ENCODE data around the gene AMHR2. TPM values are rescaled to one million over a fixed set of nuclear protein-coding genes. Genes with fewer than 3 reads are reported as not detected.
A peak's percentile ranks its signal among the peaks of the same experiment; 100 is the strongest.
"Not testable (repeated sequence)": the region's sequence is repeated elsewhere in the genome, so short reads cannot be mapped to it uniquely, and the experiment has no call there.

Gene AMHR2
- total RNA-seq, 4 donors from 2014 or later = 0.52 to 12.4 TPM; not detected in 2

- no peak for DNase-seq
- no peaks in the 10 kb centered on the region for H3K27me3 ChIP-seq
- peaks cover 8 to 9% of the 10 kb centered on the region in 2 donors for H3K4me1 ChIP-seq
- TF ChIP-seq, protein P1, sequence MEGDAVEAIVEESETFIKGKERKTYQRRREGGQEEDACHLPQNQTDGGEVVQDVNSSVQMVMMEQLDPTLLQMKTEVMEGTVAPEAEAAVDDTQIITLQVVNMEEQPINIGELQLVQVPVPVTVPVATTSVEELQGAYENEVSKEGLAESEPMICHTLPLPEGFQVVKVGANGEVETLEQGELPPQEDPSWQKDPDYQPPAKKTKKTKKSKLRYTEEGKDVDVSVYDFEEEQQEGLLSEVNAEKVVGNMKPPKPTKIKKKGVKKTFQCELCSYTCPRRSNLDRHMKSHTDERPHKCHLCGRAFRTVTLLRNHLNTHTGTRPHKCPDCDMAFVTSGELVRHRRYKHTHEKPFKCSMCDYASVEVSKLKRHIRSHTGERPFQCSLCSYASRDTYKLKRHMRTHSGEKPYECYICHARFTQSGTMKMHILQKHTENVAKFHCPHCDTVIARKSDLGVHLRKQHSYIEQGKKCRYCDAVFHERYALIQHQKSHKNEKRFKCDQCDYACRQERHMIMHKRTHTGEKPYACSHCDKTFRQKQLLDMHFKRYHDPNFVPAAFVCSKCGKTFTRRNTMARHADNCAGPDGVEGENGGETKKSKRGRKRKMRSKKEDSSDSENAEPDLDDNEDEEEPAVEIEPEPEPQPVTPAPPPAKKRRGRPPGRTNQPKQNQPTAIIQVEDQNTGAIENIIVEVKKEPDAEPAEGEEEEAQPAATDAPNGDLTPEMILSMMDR (IDR thresholded peaks at IDR 0.05) = no peak
- no peak for TF ChIP-seq POLR2A (IDR thresholded peaks at IDR 0.05)
- no peak overlapping the region for H3K4me3 ChIP-seq
- H3K9me3 ChIP-seq = no peaks in the 10 kb centered on the region
- no peak overlapping the region for H3K27ac ChIP-seq
- intact Hi-C loops (cut with DNase I; ENCODE audit: low total_unique reads) = no loop called here
- H3K36me3 ChIP-seq = no peaks in the 10 kb centered on the region
These were observed 12.7 kb upstream of the AMHR2 start for GRCh38 chr12:53410951-53411350.

DNA sequence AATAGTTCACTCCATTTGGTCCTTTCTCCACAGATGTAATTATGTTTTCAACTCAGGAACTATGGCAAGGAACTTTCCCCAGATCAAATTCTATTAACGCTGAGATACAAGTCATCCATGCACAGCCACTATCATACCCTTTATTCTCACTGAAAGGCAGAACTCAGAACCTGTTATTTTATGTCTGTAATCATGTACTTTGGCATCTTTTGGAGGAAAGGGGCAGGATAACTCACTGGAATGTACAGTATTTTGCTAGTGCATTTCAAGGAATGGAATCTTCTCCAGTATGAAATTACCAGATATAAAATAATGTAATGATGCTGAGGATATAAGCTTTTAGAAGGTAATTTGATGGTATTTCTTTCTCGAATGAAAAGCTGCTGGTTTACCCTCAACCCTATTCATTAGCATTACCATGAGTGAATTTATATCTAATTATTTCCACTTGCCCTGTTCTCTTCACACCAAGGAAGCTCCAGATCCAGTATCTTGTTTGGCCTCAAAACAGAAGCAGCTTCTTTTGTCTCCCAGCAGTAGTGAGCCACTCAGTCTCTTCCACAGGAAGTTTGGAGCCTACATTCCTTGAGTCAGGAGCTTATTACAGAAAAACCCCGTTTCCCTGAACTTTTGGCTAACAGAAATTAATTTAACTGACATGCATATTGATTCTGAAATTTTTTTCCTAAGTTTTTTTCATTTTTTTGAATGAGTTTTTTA is 10.0 kb upstream of the AMHR2 start:
- H3K27me3 ChIP-seq = no peaks in the 10 kb centered on the region
- peak overlapping the region; percentile 25 to 69 for H3K27ac ChIP-seq
- TF ChIP-seq POLR2A (IDR thresholded peaks at IDR 0.05) = no peak
- TF ChIP-seq, protein P1 (IDR thresholded peaks at IDR 0.05) = no peak
- no peak for DNase-seq
- peaks cover 8 to 9% of the 10 kb centered on the region in 2 donors for H3K4me1 ChIP-seq
- intact Hi-C loops (cut with DNase I; ENCODE audit: low total_unique reads) = no loop called here
- no peaks in the 10 kb centered on the region for H3K9me3 ChIP-seq
- no peaks in the 10 kb centered on the region for H3K36me3 ChIP-seq
- H3K4me3 ChIP-seq = no peak overlapping the region

GRCh38 chr12:53414756-53415417 is 8.8 kb upstream of the AMHR2 start:
- H3K4me1 ChIP-seq = peaks cover 8 to 9% of the 10 kb centered on the region in 2 donors
- H3K27ac ChIP-seq = peak overlapping the region; percentile 46 to 69
- H3K27me3 ChIP-seq = no peaks in the 10 kb centered on the region
- no peak overlapping the region for H3K4me3 ChIP-seq
- peak in 1 of 2 donors; percentile 48 for DNase-seq
- intact Hi-C loops (cut with DNase I; ENCODE audit: low total_unique reads) = no loop called here
- no peaks in the 10 kb centered on the region for H3K36me3 ChIP-seq
- no peak for TF ChIP-seq POLR2A (IDR thresholded peaks at IDR 0.05)
- TF ChIP-seq, protein P1 (IDR thresholded peaks at IDR 0.05) = no peak
- H3K9me3 ChIP-seq = no peaks in the 10 kb centered on the region

GRCh38 chr12:53415752-53416389 is 7.8 kb upstream of the AMHR2 start:
- H3K9me3 ChIP-seq; H3K4me3 ChIP-seq; H3K4me1 ChIP-seq; intact Hi-C loops (cut with DNase I; ENCODE audit: low total_unique reads); DNase-seq; H3K36me3 ChIP-seq; H3K27me3 ChIP-seq: not testable (repeated sequence)
- peak overlapping the region; percentile 46 to 69 for H3K27ac ChIP-seq

DNA sequence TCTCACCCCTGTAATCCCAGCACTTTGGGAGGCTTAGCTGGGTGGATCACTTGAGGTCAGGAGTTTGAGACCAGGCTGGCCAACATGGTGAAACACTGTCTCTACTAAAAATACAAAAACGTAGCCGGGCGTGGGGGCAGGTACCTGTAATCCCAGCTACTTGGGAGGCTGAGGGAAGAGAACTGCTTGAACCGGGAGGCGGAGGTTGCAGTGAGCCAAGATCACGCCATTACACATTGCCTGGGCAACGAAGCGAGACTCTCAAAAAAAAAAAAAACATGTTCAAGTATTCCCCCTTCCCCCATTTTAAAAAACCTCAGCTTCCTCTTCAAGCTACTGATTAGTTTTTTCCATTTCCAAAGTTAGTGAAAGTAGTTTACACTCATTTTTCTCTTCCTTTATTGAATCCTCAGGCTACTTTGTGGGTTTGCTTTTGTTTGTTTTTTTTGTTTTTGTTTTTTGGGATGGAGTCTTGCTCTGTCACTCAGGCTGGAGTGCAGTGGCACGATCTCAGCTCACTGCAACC is 6.3 kb upstream of the AMHR2 start:
- H3K4me1 ChIP-seq; H3K36me3 ChIP-seq; H3K4me3 ChIP-seq; H3K9me3 ChIP-seq; intact Hi-C loops (cut with DNase I; ENCODE audit: low total_unique reads); H3K27me3 ChIP-seq; DNase-seq: not testable (repeated sequence)
- peak overlapping the region in 1 of 2 donors; percentile 69 for H3K27ac ChIP-seq

DNA sequence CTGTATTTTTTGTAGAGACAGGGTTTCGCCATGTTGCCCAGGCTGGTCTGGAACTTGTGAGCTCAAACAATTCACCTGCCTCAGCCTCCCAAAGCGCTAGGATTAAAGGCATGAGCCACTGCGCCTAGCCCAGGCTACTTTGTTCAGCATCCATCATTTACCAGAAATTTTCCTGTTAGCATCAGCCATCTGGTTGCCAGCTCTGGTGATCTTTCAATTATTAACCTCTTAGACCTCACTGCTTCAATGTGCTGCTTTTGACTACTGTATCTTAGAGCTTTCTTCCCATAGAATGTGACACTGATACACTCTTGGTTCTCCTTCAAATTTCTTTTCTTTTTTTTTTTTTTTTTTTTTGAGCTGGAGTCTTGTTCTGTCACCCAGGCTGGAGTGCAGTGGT is 5.4 kb upstream of the AMHR2 start:
- TF ChIP-seq, protein P1 (IDR thresholded peaks at IDR 0.05) = no peak
- TF ChIP-seq POLR2A (IDR thresholded peaks at IDR 0.05) = no peak
- H3K4me3 ChIP-seq = no peak overlapping the region
- no peaks in the 10 kb centered on the region for H3K27me3 ChIP-seq
- intact Hi-C loops (cut with DNase I; ENCODE audit: low total_unique reads) = no loop called here
- no peak overlapping the region for H3K27ac ChIP-seq
- no peak for DNase-seq
- no peaks in the 10 kb centered on the region for H3K9me3 ChIP-seq
- no peaks in the 10 kb centered on the region for H3K36me3 ChIP-seq
- peaks cover 1 to 3% of the 10 kb centered on the region in 2 donors for H3K4me1 ChIP-seq
